HG03108 (cell line): Measurements from ENCODE around the gene STING1.
A peak's percentile ranks its signal among the peaks of the same experiment; 100 is the strongest.

Experiments used
- ATAC-seq: cut with Tn5 transposase; IDR thresholded peaks from one replicate; pipeline ENCODE4 v1.9.1; 2021; ENCODE audit warnings: moderate library complexity; ENCODE audit not compliant: unreplicated experiment

STING1 gene

DNA sequence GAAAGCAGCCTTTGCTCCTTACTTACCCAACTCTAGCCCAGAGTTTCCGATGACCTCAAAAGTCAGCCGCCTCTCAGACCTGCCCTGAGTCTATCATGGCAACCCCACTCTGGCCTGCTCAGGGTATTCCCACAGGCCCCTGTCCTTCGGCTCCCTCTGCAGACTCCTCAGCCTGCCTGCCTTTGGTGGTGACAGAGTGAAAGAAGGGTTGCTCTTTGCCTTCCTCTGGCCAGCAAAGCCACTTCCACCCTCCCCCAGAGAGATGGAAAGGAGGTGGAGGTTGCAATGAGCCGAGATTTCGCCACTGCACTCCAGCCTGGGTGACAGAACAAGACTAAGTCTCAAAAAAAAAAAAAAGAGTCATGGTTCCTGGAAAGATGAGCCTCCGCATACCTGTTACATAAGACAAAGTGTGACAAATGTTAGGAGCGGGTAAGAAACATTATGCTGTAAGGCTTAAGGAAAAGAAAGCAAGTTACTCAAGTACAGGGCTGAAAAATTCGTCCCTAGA lies 14.1 kb downstream of the STING1 start:
- ATAC-seq: no peak

DNA sequence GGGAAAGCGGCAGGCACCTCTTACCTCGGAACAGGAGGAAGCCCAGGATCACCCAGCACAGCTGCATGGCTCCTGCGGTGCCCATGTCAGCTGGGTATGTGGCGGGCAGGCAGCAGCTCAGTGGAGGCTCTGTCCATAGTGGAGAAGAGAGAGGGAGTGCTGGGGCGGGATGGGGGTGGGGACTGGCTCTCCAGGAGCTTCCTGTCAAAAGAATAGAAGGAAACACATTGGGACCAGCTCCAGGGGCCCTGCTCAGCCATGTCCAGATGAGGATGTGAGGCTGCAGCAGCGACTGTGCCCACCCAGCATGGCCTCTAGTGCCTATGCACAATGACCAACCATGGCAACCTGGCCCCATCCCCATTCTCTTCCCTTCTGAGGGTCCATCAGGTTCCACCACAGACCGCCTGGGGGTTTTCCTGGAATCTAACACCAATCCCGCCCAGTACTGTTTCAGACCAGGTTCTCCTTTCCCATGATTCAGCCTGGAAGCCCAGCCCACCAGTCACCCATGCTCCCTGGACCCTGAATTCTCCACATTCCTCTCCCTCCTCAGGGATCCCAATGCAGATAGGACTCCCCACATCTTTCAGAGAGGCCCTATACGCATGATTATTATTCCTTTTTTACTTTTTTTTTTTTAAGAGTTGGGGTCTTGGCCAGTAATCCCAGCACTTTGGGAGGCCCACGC lies 19.8 kb downstream of the STING1 start, which contains the start of gene ECSCR:
ECSCR (minus strand) TSS at position 158 of the 691 bp plus-strand sequence; CDS start at position 85, 73 bp downstream.
- no peak for ATAC-seq

GRCh38 chr5:139461698-139462097 lies 20.9 kb downstream of the STING1 start:
- ATAC-seq: no peak

DNA sequence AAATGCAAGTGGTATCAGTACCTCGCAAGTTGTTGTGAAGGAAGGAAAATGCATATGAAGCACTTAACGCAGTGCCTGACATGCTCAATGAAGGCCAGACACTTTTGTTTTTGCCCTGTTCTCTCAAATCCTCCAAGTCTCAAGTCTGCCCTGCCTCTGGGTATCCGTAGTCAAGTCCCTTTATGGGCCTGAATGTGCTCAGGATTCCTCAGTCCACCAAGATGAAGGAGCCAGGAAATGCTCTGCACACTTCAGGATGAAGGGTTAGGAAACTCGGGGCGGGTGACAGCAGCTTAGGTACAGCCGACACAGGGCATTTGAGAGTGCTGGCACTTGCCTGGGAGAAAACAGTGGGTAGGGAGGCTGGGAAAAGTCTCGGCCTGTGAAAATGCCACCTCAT lies 21.4 kb downstream of the STING1 start:
- ATAC-seq: no peak

- no peak for ATAC-seq
These were observed 22.1 kb downstream of the STING1 start for GRCh38 chr5:139460455-139460854.

DNA sequence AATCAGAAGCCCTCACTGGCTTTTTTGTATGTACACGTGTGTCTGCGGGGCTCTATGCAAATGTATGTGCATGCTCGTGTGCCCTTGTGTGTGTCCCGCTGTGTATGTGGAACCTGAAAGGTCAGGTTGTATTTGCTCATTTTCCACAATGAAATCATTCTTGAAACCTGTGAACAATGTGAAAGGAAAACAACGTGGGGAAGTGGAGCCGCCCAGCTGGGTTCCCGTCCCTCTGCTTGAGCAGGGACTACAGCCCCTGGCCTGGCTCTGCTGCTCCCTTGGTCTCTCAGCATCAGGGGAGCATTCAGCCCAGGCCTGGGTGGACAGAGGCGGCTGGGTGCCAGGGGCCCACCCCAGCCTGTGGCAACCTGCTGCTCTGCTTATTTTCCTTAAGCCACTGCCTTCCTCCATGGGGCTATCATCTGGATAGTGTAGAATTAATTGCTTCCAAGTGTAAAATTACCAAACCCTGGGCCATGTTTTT lies 23.1 kb downstream of the STING1 start:
- ATAC-seq: peak; percentile 30

DNA sequence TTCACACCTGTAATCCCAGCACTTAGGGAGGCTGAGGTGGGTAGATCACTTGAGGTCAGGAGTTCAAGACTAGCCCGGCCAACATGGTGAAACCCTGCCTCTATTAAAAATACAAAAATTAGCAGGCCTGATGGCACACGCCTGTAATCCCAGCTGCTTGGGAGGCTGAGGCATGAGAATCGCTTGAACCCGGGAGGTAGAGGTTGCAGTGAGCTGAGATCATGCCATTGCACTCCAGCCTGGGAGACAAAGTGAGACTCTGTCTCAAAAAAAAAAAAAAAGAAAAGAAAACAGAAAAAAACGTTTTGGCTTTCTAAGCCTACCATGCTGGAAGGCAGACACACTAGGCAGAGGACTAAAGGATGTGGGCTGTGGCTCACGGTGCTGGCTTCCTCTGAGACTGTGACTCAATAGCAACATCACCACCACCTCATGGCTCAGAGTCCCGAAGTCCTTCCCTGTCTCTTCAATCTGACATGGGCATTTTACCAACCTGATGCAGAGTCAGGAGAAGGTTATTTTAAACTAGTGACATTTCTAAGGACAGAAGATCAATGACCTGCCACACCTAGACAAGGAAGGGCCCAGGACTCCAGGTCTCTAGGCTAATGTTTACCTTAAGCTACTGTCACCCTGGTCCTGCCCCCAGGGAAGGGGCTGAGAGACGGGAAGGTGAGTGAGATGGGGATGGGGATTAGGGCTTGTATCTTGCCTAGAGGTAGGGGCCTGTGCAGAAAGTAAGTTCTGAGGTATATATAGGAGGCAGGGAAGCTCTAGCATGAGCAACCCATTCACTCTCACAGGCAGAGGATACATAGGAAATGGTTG lies 23.8 kb downstream of the STING1 start:
- ATAC-seq: peak; percentile 60

GRCh38 chr5:139457653-139458306 lies 24.8 kb downstream of the STING1 start:
- no peak for ATAC-seq

GRCh38 chr5:139457241-139457640 lies 25.3 kb downstream of the STING1 start:
- ATAC-seq: no peak

DNA sequence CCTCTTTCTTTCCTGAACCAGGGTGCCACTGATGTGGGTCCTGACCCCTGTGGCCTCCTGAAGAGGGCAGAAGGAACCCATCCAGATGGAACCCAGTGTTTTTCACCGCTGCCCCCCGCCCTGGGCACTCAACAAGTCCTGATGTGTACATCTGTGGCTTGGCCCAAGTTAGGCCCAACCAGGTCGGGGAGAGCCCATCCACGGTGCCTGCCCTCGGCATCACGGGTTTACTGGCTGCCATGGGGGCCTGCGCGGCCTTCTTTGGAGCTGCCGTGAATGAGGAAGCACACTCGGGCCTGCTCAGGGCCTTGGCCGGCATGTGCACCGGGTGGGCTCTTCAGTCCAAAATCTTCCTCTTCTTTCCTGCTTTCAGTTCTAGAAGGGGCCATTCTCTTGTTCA lies 25.8 kb downstream of the STING1 start:
- ATAC-seq: no peak

DNA sequence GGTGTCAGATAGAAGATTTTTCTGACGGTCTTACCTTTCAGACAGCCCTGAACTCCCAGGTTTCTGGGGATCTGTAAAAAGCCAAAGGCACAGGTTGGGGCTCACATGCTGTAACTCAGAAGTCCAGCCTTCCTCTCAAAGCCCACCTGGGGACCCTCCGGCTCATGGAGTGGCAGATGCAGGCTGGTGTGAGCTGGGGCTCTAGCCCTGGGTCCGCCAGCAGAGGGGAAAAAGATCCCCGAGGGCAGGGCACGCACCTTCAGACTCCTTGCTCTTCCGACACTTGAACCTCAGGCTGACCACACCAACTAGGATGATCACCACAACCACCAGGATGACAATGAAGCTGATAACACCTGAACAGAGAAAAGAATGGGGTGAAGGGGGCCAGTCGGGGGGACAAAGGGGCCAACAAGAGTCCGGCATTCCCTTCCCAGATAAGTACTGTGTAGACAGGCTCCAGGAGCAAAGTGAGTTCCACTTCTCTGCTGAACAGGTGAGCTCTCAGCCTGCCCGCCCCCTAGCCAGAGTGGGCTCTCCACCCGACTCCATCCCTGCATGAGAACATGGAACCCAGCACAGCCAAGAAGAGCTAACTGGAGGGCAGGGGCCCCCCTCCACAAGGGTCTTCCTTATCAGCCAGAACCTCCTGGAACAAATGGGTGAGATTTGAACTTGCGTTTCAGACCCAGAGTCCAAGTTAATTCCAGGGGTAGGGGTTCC lies 27.8 kb downstream of the STING1 start:
- ATAC-seq: no peak

- ATAC-seq: no peak
These were observed 28.6 kb downstream of the STING1 start for GRCh38 chr5:139453683-139454567.

DNA sequence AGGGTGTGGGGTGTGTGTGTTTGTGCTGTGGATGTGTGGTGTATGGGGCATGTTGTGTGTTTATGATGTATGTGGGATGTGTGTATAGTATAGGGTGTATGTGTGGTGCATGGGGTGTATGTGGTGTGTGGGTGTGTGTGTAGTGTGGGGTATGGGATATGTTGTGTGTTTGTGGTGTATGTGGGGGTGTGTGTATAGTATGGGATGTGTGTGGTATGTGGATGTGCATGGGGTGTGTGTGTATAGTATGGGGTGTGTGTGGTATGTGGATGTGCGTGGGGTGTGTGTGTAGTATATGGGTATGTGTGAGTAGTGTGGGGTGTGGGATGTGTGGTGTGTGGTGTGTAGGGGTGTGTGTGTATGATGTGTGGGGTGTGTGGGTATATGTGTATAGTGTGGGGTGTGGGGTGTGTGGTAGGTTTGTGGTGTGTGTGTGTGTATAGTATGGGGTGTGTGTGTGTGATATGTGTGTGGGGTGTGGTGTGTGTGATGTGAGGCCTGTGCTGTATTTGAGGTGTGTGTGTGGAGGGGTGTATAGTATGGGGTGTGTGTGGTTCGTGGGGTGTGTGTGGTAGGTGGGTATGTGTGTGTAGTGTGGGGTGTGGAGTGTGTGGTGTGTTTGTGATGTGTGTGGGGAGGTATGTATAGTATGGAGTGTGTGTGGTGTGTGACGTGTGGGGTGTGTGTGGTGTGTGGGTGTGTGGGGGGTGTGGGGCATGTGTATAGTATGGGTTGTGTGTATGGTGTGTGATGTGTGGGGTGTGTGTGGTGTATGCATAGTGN lies 30.5 kb downstream of the STING1 start:
- ATAC-seq: no peak

GRCh38 chr5:139451176-139451575 lies 31.4 kb downstream of the STING1 start:
- ATAC-seq: no peak

- no peak for ATAC-seq
These were observed 35.4 kb downstream of the STING1 start for GRCh38 chr5:139446956-139447779.

- ATAC-seq: no peak
These were observed 37.0 kb downstream of the STING1 start for GRCh38 chr5:139445325-139446170.

- ATAC-seq: no peak
These were observed 38.6 kb downstream of the STING1 start for GRCh38 chr5:139443831-139444453.
